GM12878 (cell line): ENCODE data around the gene APOBEC3C. TPM values are rescaled to one million over a fixed set of nuclear protein-coding genes. Genes with fewer than 3 reads are reported as not detected.

Experiments used
- ATF3 ChIP-seq: IDR thresholded peaks from 2 replicates; pipeline ENCODE4 v1.6.1; 2011; ENCODE audit warnings: low read depth, mild to moderate bottlenecking, low read length, moderate library complexity, borderline replicate concordance; ENCODE audit errors: extremely low read depth
- EED ChIP-seq: sonication (generic); IDR thresholded peaks from 2 replicates; pipeline ENCODE4 v1.6.1; 2016; ENCODE audit warnings: antibody characterized with exemption, low read depth
- NFYA ChIP-seq: IDR thresholded peaks from 2 replicates; pipeline ENCODE4 v1.6.1; 2011; ENCODE audit warnings: low read depth, mild to moderate bottlenecking, low read length, improper control_type of control experiment, borderline replicate concordance
- RAD21 ChIP-seq: IDR thresholded peaks from 2 replicates; pipeline ENCODE4 v1.6.1; 2011; ENCODE audit warnings: mild to moderate bottlenecking, low read depth, low read length, moderate library complexity; ENCODE audit not compliant: insufficient read depth
- RELB ChIP-seq: fragments of 450-650 bp; IDR thresholded peaks from 2 replicates; pipeline ENCODE4 v1.6.1; 2017; ENCODE audit warnings: low read depth, mild to moderate bottlenecking, moderate library complexity
- TARDBP ChIP-seq: IDR thresholded peaks from 2 replicates; pipeline ENCODE4 v1.6.1; 2016; ENCODE audit warnings: borderline replicate concordance
- TCF7 ChIP-seq: IDR thresholded peaks from 2 replicates; pipeline ENCODE4 v1.6.1; 2014; ENCODE audit warnings: antibody characterized with exemption, borderline replicate concordance
- ZBED1 ChIP-seq: IDR thresholded peaks from 2 replicates; pipeline ENCODE4 v1.6.1; 2016; ENCODE audit warnings: borderline replicate concordance
- ZNF217 ChIP-seq: fragments of 450-650 bp; IDR thresholded peaks from 2 replicates; pipeline ENCODE4 v1.6.1; 2017; ENCODE audit warnings: antibody characterized with exemption, mild to moderate bottlenecking
- ZNF592 ChIP-seq: fragments of 450-650 bp; IDR thresholded peaks from 2 replicates; pipeline ENCODE4 v1.6.1; 2017; ENCODE audit warnings: mild to moderate bottlenecking, moderate library complexity
- polyA plus RNA-seq, 11 experiments: library from polyadenylated mRNA; depleted of rRNA in 4 of 11; unstranded in 6 of 11; stranded (reverse) in 5 of 11; fragments of >200 nt; fragmentation: Nextera tagmentation in 4 of 11; fragmentation: Illumina TruSeq in 1 of 11; extraction: Ambion mirVana in 4 of 11; extraction: Trizol in 1 of 11; gene quantifications; 1 replicate in 1 of 11; 2 replicates in 10 of 11; pipeline versions ENCODE4 v1.2.1 to v1.2.3, GENCODE V29; 2011 to 2016; ENCODE audit warnings: inconsistent platforms in 2 of 11, missing spikeins in 2 of 11, low read depth in 1 of 11
- total RNA-seq, 4 experiments: library from RNA; depleted of rRNA in 3 of 4; stranded (reverse); fragments of >200 nt in 3 of 4; fragmentation: Illumina TruSeq in 1 of 4; extraction: Trizol in 1 of 4; gene quantifications; 2 replicates each; pipeline versions ENCODE4 v1.2.1 to v1.2.3, GENCODE V29; 2013 to 2021
- TF ChIP-seq, protein P1 (sequence below): IDR thresholded peaks from 2 replicates; pipeline ENCODE4 v1.6.1; 2012; ENCODE audit warnings: mild to moderate bottlenecking, low read depth, low read length
- TF ChIP-seq, protein P2 (sequence below): fragments of 450-650 bp; IDR thresholded peaks from 2 replicates; pipeline ENCODE4 v1.6.1; 2016; ENCODE audit warnings: mild to moderate bottlenecking
- TF ChIP-seq, protein P3 (sequence below): fragments of 450-650 bp; IDR thresholded peaks from 2 replicates; pipeline ENCODE4 v1.6.1; 2017; ENCODE audit warnings: mild to moderate bottlenecking, low read depth, inconsistent platforms; ENCODE audit not compliant: poor library complexity, severe bottlenecking

The APOBEC3C gene
- total and polyA plus RNA-seq, 10 of the 15 experiments (the other 5 are each of a cell fraction or from before 2014, with no cell fraction given) = 22.9 to 290 (median 156) TPM

GRCh38 chr22:38981005-38981991 lies 32.8 kb upstream of the APOBEC3C start (continued):
- TF ChIP-seq ZNF217 = no peak
- no peak for TF ChIP-seq ZNF592
- TF ChIP-seq, protein P1, sequence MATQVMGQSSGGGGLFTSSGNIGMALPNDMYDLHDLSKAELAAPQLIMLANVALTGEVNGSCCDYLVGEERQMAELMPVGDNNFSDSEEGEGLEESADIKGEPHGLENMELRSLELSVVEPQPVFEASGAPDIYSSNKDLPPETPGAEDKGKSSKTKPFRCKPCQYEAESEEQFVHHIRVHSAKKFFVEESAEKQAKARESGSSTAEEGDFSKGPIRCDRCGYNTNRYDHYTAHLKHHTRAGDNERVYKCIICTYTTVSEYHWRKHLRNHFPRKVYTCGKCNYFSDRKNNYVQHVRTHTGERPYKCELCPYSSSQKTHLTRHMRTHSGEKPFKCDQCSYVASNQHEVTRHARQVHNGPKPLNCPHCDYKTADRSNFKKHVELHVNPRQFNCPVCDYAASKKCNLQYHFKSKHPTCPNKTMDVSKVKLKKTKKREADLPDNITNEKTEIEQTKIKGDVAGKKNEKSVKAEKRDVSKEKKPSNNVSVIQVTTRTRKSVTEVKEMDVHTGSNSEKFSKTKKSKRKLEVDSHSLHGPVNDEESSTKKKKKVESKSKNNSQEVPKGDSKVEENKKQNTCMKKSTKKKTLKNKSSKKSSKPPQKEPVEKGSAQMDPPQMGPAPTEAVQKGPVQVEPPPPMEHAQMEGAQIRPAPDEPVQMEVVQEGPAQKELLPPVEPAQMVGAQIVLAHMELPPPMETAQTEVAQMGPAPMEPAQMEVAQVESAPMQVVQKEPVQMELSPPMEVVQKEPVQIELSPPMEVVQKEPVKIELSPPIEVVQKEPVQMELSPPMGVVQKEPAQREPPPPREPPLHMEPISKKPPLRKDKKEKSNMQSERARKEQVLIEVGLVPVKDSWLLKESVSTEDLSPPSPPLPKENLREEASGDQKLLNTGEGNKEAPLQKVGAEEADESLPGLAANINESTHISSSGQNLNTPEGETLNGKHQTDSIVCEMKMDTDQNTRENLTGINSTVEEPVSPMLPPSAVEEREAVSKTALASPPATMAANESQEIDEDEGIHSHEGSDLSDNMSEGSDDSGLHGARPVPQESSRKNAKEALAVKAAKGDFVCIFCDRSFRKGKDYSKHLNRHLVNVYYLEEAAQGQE = no peak
- TF ChIP-seq ZBED1 = no peak
- peak; percentile 32; the same call in 1 of the 2 replicates for TF ChIP-seq RAD21
- TF ChIP-seq NFYA = no peak
- TF ChIP-seq EED = peak; percentile 61; the same call in 1 of the 2 replicates
- TF ChIP-seq ATF3 = no peak
- no peak for TF ChIP-seq TCF7
- TF ChIP-seq RELB = no peak
- no peak for TF ChIP-seq TARDBP
- TF ChIP-seq, protein P2, sequence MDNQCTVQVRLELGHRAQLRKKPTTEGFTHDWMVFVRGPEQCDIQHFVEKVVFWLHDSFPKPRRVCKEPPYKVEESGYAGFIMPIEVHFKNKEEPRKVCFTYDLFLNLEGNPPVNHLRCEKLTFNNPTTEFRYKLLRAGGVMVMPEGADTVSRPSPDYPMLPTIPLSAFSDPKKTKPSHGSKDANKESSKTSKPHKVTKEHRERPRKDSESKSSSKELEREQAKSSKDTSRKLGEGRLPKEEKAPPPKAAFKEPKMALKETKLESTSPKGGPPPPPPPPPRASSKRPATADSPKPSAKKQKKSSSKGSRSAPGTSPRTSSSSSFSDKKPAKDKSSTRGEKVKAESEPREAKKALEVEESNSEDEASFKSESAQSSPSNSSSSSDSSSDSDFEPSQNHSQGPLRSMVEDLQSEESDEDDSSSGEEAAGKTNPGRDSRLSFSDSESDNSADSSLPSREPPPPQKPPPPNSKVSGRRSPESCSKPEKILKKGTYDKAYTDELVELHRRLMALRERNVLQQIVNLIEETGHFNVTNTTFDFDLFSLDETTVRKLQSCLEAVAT = no peak
- TF ChIP-seq, protein P3, sequence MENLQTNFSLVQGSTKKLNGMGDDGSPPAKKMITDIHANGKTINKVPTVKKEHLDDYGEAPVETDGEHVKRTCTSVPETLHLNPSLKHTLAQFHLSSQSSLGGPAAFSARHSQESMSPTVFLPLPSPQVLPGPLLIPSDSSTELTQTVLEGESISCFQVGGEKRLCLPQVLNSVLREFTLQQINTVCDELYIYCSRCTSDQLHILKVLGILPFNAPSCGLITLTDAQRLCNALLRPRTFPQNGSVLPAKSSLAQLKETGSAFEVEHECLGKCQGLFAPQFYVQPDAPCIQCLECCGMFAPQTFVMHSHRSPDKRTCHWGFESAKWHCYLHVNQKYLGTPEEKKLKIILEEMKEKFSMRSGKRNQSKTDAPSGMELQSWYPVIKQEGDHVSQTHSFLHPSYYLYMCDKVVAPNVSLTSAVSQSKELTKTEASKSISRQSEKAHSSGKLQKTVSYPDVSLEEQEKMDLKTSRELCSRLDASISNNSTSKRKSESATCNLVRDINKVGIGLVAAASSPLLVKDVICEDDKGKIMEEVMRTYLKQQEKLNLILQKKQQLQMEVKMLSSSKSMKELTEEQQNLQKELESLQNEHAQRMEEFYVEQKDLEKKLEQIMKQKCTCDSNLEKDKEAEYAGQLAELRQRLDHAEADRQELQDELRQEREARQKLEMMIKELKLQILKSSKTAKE = no peak
